C4-2B (cell line): ENCODE measurements around the gene GARRE1.

Experiments
- CTCF ChIP-seq: fragments of 450-650 bp; conservative IDR thresholded peaks from 2 replicates; pipeline ENCODE4 v1.5.1; 2017; ENCODE audit warnings: mild to moderate bottlenecking
- ZFX ChIP-seq: fragments of 450-650 bp; IDR thresholded peaks from 2 replicates; pipeline ENCODE4 v1.6.1; 2017

DNA sequence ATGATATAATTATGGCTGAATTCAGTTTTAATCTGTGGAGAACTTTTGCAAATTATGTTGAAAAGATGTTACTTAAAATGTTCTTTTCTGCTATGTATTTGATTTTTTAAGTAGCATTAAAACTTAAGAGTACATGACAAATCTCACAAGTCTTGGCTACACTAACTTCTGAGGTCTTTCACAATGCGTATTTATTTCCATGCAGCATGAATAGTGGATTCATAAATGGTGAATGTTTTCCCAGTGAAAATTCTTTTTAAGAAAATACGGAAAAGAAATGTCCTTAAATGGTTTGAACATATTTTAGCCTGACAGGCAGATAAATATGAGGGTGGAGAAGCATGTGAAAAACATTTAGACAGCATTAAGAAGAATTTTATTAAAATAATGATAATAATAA, 30.2 kb downstream of the GARRE1 start:
- TF ChIP-seq CTCF: no peak
- TF ChIP-seq ZFX: no peak
